ENCODE results near the gene OR2A5.
"Not testable (repeated sequence)": the region's sequence is repeated elsewhere in the genome, so short reads cannot be mapped to it uniquely, and the experiment has no call there.

Gene OR2A5, protein sequence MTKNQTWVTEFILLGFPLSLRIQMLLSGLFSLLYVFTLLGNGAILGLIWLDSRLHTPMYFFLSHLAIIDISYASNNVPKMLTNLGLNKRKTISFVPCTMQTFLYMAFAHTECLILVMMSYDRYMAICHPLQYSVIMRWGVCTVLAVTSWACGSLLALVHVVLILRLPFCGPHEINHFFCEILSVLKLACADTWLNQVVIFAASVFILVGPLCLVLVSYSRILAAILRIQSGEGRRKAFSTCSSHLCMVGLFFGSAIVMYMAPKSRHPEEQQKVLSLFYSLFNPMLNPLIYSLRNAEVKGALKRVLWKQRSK

DNA sequence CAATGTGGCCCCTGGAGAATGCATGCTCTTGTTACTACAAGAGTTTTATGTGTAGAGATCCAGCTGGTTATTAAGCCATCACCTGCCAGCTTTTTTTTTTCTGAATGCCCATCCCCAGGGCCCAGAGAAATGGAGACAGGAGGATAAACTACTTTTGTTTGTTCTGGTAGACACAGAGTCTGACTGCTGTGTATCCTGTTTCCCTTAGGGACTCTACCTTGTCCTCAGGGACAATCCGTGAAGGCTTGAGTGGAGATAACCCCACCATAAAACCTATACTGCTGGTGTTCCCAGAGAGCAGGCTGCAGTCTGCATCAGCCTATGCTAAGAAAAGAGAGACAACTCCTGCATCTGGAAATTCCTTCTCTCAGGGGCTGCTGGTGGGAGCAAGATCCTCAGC, at the start of gene OR2A5:
Gene OR2A5 (plus strand): TSS at position 301 of the 400 bp plus-strand sequence. CDS start 1,454 bp downstream, outside the sequence.
- Histone ChIP-seq H3K27me3 (ENCODE audit: insufficient read depth, low read length) (no peaks in the 10 kb centered on the region), H3K36me3 (ENCODE audit: insufficient read depth, low read length) (no peaks in the 10 kb centered on the region), H3K9me3 (ENCODE audit: low read length) (no peaks in the 10 kb centered on the region), H3K4me1 (ENCODE audit: insufficient read depth, low read length) (no peaks in the 10 kb centered on the region), H3K4me3 (ENCODE audit: low read length) (no peak within 1 kb of the TSS), H2AFZ (ENCODE audit: low read depth, low read length) (no peak within 1 kb of the TSS)

DNA sequence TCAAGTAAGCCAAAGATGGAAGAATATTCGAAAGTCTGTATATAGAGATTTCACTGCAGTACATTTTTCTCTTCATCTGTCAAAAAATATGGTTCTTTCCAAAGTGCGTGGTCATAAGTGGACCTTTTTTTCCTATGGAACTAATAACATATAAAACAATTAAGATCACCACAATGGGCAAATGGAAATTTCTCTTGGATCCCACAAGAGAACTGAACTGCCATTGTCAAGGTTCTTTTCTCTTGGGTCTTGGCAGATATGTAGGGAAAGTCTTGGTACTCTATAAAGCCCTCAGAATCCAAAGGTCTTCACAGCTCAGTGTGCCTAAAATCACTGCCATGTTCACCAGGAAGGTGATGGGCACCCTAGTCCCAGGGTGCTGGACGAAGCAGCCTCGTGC, 48.7 kb upstream of the OR2A5 start, which contains the start of gene OR6B1:
Gene OR6B1 (plus strand): TSS at position 301 of the 400 bp plus-strand sequence. CDS start 3,677 bp downstream, outside the sequence.
- H3K4me1 ChIP-seq (ENCODE audit: insufficient read depth, low read length), result no peaks in the 10 kb centered on the region
- H2AFZ ChIP-seq (ENCODE audit: low read depth, low read length), result no peak within 1 kb of the TSS
- no peaks in the 10 kb centered on the region for H3K27me3 ChIP-seq (ENCODE audit: insufficient read depth, low read length)
- H3K36me3 ChIP-seq (ENCODE audit: insufficient read depth, low read length), result no peaks in the 10 kb centered on the region
- H3K4me3 ChIP-seq (ENCODE audit: low read length), result no peak within 1 kb of the TSS
- no peaks in the 10 kb centered on the region for H3K9me3 ChIP-seq (ENCODE audit: low read length)

DNA sequence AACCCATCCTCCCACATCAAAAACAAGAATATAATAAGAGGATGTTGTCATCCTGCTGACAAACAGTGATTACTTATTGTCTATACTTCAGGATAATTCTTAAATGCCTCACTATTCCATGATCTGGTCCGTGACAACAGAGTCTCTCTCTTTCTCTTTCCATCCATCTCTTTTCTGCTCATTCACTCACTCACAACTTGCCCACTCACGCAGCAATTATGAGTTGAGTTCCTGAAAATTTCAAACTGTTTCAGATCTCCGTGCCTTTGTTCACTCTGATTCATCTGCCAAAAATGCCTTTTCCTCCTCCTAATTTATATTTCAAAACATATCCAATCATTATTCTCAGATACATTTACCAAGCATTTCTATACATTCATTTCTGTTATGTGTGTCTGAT, 47.2 kb upstream of the OR2A5 start:
- Histone ChIP-seq H3K4me1 (ENCODE audit: insufficient read depth, low read length) (no peaks in the 10 kb centered on the region), H3K27me3 (ENCODE audit: insufficient read depth, low read length) (no peaks in the 10 kb centered on the region), H2AFZ (ENCODE audit: low read depth, low read length) (no peak overlapping the region), H3K4me3 (ENCODE audit: low read length) (no peak overlapping the region), H3K36me3 (ENCODE audit: insufficient read depth, low read length) (no peaks in the 10 kb centered on the region), H3K9me3 (ENCODE audit: low read length) (no peaks in the 10 kb centered on the region)

DNA sequence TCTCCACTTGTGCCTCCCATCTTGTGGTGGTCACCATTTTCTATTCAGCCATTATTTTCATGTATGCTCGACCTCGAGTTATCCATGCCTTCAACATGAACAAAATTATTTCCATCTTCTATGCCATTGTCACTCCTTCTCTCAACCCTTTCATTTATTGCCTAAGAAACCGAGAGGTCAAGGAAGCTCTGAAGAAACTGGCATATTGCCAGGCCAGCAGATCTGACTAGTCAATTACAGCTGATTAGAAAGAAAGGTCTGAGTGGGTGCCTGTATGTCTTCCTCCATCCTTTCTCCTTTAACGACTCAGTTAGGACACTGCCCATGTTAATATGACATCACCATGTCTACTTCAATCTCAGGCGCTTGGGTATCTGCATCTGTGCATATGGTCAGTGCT, 44.0 kb upstream of the OR2A5 start:
- Histone ChIP-seq H3K36me3 (ENCODE audit: insufficient read depth, low read length) (no peaks in the 10 kb centered on the region), H3K27me3 (ENCODE audit: insufficient read depth, low read length) (no peaks in the 10 kb centered on the region), H2AFZ (ENCODE audit: low read depth, low read length) (no peak overlapping the region), H3K9me3 (ENCODE audit: low read length) (no peaks in the 10 kb centered on the region), H3K4me3 (ENCODE audit: low read length) (no peak overlapping the region), H3K4me1 (ENCODE audit: insufficient read depth, low read length) (no peaks in the 10 kb centered on the region)

DNA sequence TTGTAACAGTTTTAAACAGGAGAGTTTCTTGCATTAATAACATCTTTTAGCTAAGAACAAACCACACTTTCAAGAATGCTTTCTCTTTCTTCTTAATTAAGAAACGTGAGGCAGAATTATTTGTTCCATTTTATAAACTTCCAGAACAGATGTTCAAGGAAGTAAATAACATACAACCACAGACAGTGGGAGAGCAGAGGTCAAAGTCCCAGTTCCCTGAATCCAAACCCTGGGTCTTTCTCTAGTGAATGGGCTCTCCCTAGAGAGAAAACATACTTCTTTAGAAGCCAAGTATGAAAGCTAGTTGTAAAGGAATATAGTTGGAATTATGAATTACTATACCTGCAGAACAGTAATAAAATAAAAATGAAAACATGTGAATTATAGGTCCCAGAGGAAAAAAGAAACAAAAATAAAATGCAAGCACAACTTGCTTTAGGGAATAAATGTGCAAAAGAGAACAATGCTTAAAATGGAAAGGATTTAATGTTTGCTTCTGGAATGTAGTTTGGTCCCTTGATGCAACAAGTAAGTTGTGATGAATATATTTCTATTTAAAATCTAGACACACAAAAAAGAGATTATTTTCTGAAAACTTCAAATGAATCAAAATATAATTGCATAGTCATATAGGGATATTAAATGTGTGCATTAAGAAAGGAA, 42.6 kb upstream of the OR2A5 start:
- no peaks in the 10 kb centered on the region for H3K36me3 ChIP-seq (ENCODE audit: insufficient read depth, low read length)
- no peaks in the 10 kb centered on the region for H3K9me3 ChIP-seq (ENCODE audit: low read length)
- no peaks in the 10 kb centered on the region for H3K27me3 ChIP-seq (ENCODE audit: insufficient read depth, low read length)
- H3K4me1 ChIP-seq (ENCODE audit: insufficient read depth, low read length), result no peaks in the 10 kb centered on the region
- no peak overlapping the region for H3K4me3 ChIP-seq (ENCODE audit: low read length)
- no peak overlapping the region for H2AFZ ChIP-seq (ENCODE audit: low read depth, low read length)

DNA sequence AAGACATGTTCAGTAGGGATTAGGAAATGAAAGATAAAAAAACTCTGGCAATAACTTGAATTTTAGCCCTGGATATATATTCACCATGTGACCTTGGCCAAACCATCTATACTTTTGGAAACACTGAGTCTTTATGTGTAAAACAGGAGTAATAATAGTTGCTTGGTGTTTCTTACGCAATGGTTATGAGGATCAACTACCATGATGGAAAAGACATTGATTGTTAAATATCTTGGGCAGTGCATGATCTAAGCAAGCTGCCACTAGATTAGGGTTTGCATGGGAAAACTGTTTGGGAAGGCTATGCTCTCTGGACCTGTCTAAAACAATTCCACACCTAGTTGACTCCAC, 42.1 kb upstream of the OR2A5 start:
- Histone ChIP-seq H3K4me1 (ENCODE audit: insufficient read depth, low read length) (no peaks in the 10 kb centered on the region), H3K36me3 (ENCODE audit: insufficient read depth, low read length) (no peaks in the 10 kb centered on the region), H3K27me3 (ENCODE audit: insufficient read depth, low read length) (no peaks in the 10 kb centered on the region), H3K4me3 (ENCODE audit: low read length) (no peak overlapping the region), H3K9me3 (ENCODE audit: low read length) (no peaks in the 10 kb centered on the region), H2AFZ (ENCODE audit: low read depth, low read length) (no peak overlapping the region)

DNA sequence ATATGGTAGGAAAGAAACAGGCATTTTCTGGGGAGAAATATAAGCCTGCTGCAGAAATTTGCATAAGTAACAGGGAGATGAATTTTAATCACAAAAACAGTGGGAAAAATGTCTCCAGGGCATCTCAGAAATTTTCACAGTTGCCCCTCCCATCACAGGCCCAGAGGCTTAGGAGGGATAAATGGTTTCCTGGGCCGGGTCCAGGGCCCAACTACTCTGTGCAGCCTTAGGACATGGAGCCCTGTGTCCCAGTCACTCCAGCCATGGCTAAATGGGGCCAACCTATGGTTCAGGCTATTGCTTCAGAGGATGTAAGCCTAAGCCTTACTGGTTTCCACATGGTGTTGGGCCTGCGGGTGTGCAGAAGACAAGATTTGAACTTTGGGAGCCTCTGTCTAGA, 39.4 kb upstream of the OR2A5 start:
- Histone ChIP-seq H3K9me3 (ENCODE audit: low read length) (no peaks in the 10 kb centered on the region), H3K4me1 (ENCODE audit: insufficient read depth, low read length) (no peaks in the 10 kb centered on the region), H3K4me3 (ENCODE audit: low read length) (no peak overlapping the region), H2AFZ (ENCODE audit: low read depth, low read length) (no peak overlapping the region), H3K36me3 (ENCODE audit: insufficient read depth, low read length) (no peaks in the 10 kb centered on the region), H3K27me3 (ENCODE audit: insufficient read depth, low read length) (no peaks in the 10 kb centered on the region)

DNA sequence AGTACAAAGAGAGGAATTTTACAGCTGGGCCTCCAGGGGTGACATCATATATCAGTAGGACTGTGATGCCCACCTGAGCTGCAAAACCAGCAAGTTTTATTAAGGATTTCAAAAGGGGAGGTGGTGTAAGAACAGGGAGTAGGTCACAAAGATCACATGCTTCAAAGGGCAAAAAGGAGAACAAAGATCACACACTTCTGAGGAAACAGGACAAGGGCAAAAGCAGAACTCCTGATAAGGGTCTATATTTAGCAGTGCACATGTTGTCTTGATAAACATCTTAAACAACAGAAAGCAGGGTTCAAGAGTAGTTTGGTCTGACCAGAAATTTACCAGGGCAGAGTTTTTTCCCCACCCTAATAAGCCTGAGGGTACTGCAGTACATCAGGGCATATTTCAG, 38.7 kb upstream of the OR2A5 start:
- H3K9me3 ChIP-seq (ENCODE audit: low read length); H3K4me3 ChIP-seq (ENCODE audit: low read length); H3K4me1 ChIP-seq (ENCODE audit: insufficient read depth, low read length): not testable (repeated sequence)

DNA sequence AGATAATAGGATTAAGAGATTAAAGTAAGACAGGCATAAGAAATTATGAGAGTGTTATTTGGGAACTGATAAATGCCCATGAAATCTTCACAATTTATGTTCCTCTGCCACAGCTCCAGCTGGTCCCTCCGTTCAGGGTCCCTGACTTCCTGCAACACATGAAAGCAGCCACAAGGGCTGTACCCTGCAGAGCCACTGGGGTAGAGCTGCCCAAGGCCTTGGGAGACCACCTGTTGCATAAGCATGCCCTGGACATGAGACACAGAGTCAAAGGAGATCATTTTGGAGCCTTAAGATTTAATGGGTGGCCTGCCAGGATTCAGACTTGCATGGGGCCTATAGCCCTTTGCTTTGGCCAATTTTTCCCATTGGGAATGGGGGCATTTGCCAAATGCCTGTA, 37.9 kb upstream of the OR2A5 start:
- not testable (repeated sequence) for H3K27me3 ChIP-seq (ENCODE audit: insufficient read depth, low read length); H3K4me3 ChIP-seq (ENCODE audit: low read length); H3K9me3 ChIP-seq (ENCODE audit: low read length); H3K36me3 ChIP-seq (ENCODE audit: insufficient read depth, low read length); H2AFZ ChIP-seq (ENCODE audit: low read depth, low read length); H3K4me1 ChIP-seq (ENCODE audit: insufficient read depth, low read length)

More for the DNA sequence above, 38.7 kb upstream of the OR2A5 start:
- not testable (repeated sequence) for H2AFZ ChIP-seq (ENCODE audit: low read depth, low read length); H3K36me3 ChIP-seq (ENCODE audit: insufficient read depth, low read length); H3K27me3 ChIP-seq (ENCODE audit: insufficient read depth, low read length)

DNA sequence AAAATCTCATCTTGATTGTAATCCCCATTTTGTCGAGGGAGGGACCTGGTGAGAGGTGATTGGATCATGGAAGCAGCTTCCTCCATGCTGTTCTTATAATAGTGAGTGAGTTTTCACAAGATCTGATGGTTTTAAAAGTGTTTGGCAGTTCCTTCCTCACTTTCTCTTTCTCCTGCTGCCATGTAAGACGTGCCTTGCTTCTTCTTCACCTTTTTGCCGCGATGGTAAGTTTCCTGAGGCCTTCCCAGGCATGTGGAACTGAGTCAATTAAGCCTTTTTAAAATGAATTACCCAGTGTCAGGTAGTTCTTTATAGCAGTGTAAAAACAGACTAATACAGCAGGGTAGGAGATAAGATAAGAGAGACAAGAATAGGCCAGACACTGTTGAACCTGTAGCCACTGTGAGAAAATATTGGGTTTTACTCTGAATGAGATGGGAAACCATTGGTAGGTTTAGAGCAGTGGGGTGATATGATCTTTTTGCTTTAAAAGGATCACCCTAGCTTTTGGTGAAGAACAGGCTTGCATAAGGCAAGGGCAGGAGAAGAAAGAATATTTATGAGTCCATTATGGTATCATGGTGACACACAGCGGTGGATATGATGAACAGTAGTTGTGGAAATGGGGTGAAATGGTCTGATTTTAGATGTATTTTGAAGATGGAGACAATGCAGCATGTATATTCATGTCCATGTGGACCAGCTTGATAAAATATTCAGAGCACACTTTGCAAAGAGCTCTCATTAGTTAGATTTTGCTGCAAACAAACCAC, 37.1 kb upstream of the OR2A5 start:
- H3K27me3 ChIP-seq (ENCODE audit: insufficient read depth, low read length), result no peaks in the 10 kb centered on the region
- H3K4me1 ChIP-seq (ENCODE audit: insufficient read depth, low read length), result no peaks in the 10 kb centered on the region
- no peak overlapping the region for H2AFZ ChIP-seq (ENCODE audit: low read depth, low read length)
- H3K36me3 ChIP-seq (ENCODE audit: insufficient read depth, low read length), result no peaks in the 10 kb centered on the region
- H3K4me3 ChIP-seq (ENCODE audit: low read length), result no peak overlapping the region
- H3K9me3 ChIP-seq (ENCODE audit: low read length), result no peaks in the 10 kb centered on the region

DNA sequence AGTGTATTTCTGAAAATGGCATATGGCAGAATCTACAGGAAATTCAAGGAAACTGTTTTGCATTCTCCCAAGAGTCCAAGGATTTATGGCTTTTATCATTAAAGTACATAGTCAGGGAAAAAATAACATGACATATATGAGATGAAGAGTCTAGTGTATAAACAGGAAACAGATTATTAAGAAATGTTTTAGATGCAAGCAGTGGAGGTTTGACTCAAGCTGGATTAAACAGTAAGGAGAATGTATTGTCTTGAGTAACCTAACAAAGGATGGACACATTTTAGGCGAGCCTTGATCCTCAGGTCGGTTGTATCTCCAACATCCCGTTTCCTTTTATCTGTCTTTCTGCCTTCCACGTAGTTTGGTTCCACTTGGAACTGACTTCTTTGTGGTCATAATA, 30.7 kb upstream of the OR2A5 start:
- Histone ChIP-seq H3K4me3 (ENCODE audit: low read length) (no peak overlapping the region), H3K27me3 (ENCODE audit: insufficient read depth, low read length) (no peaks in the 10 kb centered on the region), H2AFZ (ENCODE audit: low read depth, low read length) (no peak overlapping the region)

DNA sequence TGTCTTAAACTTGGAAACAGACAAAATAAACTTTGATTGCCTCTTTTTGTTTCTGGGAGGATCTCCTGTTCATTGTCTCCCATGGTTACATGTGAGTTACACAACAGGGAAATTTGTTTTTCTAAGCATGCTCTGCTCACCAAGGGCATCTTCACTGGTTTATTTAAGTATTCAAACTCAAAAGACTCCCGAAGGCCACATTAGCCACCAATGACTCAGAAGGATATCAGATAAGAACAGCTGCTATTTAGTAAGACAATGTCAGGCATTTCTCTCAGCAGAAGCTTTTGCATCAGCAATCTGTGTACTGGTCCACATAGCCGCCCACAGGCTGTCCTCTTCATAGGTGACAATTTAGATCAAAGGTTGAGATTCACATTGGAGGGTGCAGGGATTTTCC, 29.3 kb upstream of the OR2A5 start:
- H3K4me3 ChIP-seq (ENCODE audit: low read length), result no peak overlapping the region
- no peaks in the 10 kb centered on the region for H3K9me3 ChIP-seq (ENCODE audit: low read length)
- H3K36me3 ChIP-seq (ENCODE audit: insufficient read depth, low read length), result no peaks in the 10 kb centered on the region
- no peaks in the 10 kb centered on the region for H3K27me3 ChIP-seq (ENCODE audit: insufficient read depth, low read length)
- no peaks in the 10 kb centered on the region for H3K4me1 ChIP-seq (ENCODE audit: insufficient read depth, low read length)
- H2AFZ ChIP-seq (ENCODE audit: low read depth, low read length), result no peak overlapping the region

More for the DNA sequence above, 30.7 kb upstream of the OR2A5 start:
- no peaks in the 10 kb centered on the region for H3K36me3 ChIP-seq (ENCODE audit: insufficient read depth, low read length)
- H3K9me3 ChIP-seq (ENCODE audit: low read length), result no peaks in the 10 kb centered on the region
- no peaks in the 10 kb centered on the region for H3K4me1 ChIP-seq (ENCODE audit: insufficient read depth, low read length)

DNA sequence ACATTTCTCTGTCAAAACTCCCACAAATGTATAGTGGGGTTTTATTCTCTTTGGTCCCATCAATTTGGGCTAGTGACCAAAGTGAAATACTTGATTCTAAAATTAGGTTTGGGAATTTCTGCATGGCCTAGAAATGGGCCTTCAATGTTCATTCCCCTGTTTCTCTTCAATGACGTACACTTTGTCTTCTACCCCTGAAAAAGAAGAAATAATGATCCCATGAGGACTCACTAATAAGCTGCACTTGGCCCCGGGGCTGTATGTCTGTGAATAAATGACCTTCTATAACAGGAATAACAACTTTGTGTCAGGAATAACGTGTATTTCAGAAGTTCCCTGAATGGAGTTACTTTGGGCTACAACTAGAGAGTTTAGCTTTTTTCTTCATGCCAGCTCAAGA, 28.4 kb upstream of the OR2A5 start:
- Histone ChIP-seq H3K4me3 (ENCODE audit: low read length) (no peak overlapping the region), H3K27me3 (ENCODE audit: insufficient read depth, low read length) (peaks cover under 1% of the 10 kb centered on the region), H2AFZ (ENCODE audit: low read depth, low read length) (no peak overlapping the region), H3K4me1 (ENCODE audit: insufficient read depth, low read length) (no peaks in the 10 kb centered on the region), H3K9me3 (ENCODE audit: low read length) (no peaks in the 10 kb centered on the region), H3K36me3 (ENCODE audit: insufficient read depth, low read length) (no peaks in the 10 kb centered on the region)
